Measurements from ENCODE around the gene GRM1. TPM values are rescaled to one million over a fixed set of nuclear protein-coding genes. Genes with fewer than 3 reads are reported as not detected.

GRM1 gene
- total RNA-seq, 1 donor from 2014 or later = not detected

DNA sequence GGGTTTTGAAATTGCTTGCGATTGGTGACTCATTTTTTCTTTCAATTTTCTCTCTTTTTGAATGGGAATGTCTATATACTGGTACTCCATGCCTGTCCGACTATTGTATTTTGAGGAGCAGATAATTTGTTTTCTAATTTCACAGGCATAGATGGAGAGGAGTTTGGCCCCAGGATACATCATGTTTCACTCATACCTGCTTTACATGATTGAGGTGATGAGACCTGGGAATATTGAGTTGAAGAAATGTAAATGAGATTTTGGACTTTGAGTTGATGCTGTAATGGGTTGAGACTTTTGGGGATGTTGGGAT, 261.7 kb downstream of the GRM1 start:
- intact Hi-C loops (cut with micrococcal nuclease) = no loop called here
- Mint-ChIP-seq H3K4me1 (no peaks in the 10 kb centered on the region), H3K4me3 (no peak overlapping the region), H3K9me3 (no peaks in the 10 kb centered on the region), H3K36me3 (ENCODE audit: low read depth) (no peaks in the 10 kb centered on the region), H3K27me3 (no peaks in the 10 kb centered on the region), H3K27ac (no peak overlapping the region)
- DNase-seq (no peak), ATAC-seq (ENCODE audit: low read depth) (no peak)
- TF ChIP-seq, protein P1, sequence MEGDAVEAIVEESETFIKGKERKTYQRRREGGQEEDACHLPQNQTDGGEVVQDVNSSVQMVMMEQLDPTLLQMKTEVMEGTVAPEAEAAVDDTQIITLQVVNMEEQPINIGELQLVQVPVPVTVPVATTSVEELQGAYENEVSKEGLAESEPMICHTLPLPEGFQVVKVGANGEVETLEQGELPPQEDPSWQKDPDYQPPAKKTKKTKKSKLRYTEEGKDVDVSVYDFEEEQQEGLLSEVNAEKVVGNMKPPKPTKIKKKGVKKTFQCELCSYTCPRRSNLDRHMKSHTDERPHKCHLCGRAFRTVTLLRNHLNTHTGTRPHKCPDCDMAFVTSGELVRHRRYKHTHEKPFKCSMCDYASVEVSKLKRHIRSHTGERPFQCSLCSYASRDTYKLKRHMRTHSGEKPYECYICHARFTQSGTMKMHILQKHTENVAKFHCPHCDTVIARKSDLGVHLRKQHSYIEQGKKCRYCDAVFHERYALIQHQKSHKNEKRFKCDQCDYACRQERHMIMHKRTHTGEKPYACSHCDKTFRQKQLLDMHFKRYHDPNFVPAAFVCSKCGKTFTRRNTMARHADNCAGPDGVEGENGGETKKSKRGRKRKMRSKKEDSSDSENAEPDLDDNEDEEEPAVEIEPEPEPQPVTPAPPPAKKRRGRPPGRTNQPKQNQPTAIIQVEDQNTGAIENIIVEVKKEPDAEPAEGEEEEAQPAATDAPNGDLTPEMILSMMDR (IDR thresholded peaks at IDR 0.05) = no peak
- CTCF ChIA-PET = no interaction called here
- POLR2A ChIA-PET = no interaction called here

DNA sequence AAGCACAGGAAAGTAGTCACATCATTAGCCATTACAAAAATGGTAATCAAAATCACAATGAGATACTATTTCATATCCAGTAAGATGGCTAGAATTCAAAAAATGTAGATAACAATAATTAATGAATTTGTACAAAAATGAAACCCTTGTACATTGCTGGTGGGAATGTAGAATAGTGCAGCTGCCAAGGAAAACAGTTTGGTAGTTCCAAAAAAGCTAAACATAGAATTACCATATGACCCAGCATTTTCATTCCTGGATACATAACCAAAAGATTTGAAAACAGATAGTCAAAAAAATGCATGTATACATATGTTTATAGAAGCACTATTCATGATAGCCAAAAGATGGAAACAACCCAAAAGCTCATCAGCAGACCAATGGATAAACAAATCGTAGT, 263.6 kb downstream of the GRM1 start:
- Mint-ChIP-seq H3K4me1 (no peaks in the 10 kb centered on the region), H3K4me3 (no peak overlapping the region), H3K27me3 (no peaks in the 10 kb centered on the region), H3K9me3 (no peaks in the 10 kb centered on the region), H3K27ac (no peak overlapping the region), H3K36me3 (ENCODE audit: low read depth) (no peaks in the 10 kb centered on the region)
- no peak for ATAC-seq (ENCODE audit: low read depth)
- CTCF ChIA-PET = no interaction called here
- POLR2A ChIA-PET = no interaction called here
- TF ChIP-seq, protein P1 (IDR thresholded peaks at IDR 0.05) = no peak
- no peak for DNase-seq
- intact Hi-C loops (cut with micrococcal nuclease) = no loop called here

DNA sequence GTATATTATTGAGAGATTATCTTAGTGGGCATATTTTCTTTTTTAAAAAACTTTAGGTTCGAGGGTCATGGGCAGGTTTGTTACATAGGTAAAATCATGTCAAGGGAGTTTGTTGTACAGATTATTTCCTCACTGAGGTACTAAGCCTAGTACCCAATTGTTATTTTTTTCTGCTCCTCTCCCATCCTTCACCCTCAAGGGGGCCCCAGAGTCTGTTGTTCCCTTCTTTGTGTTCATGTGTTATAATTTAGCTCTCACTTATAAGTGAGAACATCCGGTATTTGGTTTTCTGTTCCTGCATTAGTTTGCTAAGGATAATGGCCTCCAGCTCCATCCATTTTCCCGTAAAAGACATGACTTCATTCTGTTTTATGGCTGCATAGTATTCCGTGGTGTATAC, 266.8 kb downstream of the GRM1 start:
- no peak overlapping the region for H3K27ac Mint-ChIP-seq
- CTCF ChIA-PET = no interaction called here
- no peaks in the 10 kb centered on the region for H3K36me3 Mint-ChIP-seq (ENCODE audit: low read depth)
- no peak for DNase-seq
- TF ChIP-seq, protein P1 (IDR thresholded peaks at IDR 0.05) = no peak
- no peak for ATAC-seq (ENCODE audit: low read depth)
- H3K9me3 Mint-ChIP-seq = no peaks in the 10 kb centered on the region
- POLR2A ChIA-PET = no interaction called here
- intact Hi-C loops (cut with micrococcal nuclease) = no loop called here
- no peaks in the 10 kb centered on the region for H3K27me3 Mint-ChIP-seq
- H3K4me1 Mint-ChIP-seq = no peaks in the 10 kb centered on the region
- no peak overlapping the region for H3K4me3 Mint-ChIP-seq

DNA sequence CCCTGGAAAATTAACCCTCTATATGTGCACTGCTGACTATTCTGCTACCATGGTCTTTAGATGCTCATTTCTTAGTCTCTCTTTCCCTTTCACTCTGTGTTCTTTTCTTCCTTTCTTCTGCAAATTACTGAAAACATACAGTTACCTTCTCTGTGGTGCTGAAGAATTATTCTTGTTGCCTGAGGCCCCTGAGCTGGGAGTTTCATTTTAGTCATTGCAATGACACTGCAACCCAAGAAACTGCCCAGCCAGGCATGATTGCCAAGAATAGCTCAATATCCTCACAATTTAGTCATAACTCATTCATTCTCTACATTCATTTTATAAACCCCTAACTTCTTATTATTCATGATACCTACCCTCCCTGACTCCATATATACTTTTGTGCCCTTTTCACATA, 269.0 kb downstream of the GRM1 start:
- Mint-ChIP-seq H3K4me3 (no peak overlapping the region), H3K27me3 (no peaks in the 10 kb centered on the region), H3K4me1 (no peaks in the 10 kb centered on the region), H3K9me3 (no peaks in the 10 kb centered on the region), H3K27ac (no peak overlapping the region), H3K36me3 (ENCODE audit: low read depth) (no peaks in the 10 kb centered on the region)
- intact Hi-C loops (cut with micrococcal nuclease) = no loop called here
- TF ChIP-seq, protein P1 (IDR thresholded peaks at IDR 0.05) = no peak
- ChIA-PET POLR2A (no interaction called here), CTCF (no interaction called here)
- no peak for ATAC-seq (ENCODE audit: low read depth)
- no peak for DNase-seq

DNA sequence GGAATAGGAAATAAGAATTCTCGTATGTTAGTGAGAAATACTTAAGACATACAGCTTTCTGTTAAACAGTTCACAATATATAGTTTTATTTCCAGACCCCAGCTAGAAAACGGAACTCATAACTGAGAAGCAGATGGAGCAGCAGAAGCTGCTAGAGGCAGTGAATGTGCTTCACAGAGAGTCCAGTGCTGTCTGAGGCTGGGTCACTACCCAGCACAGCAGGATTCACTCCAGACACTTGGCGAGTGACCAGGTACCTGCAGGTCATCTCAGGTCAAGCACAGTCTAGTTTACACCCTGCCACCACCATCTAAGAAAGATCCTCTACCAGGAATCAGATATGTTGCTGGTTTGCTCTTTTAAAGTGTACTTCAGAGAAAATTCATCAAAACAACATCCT, 271.7 kb downstream of the GRM1 start:
- no peaks in the 10 kb centered on the region for H3K27me3 Mint-ChIP-seq
- TF ChIP-seq, protein P1 (IDR thresholded peaks at IDR 0.05) = no peak
- H3K4me1 Mint-ChIP-seq = no peaks in the 10 kb centered on the region
- DNase-seq (no peak), ATAC-seq (ENCODE audit: low read depth) (no peak)
- ChIA-PET POLR2A (no interaction called here), CTCF (no interaction called here)
- no peaks in the 10 kb centered on the region for H3K36me3 Mint-ChIP-seq (ENCODE audit: low read depth)
- H3K4me3 Mint-ChIP-seq = no peak overlapping the region
- H3K27ac Mint-ChIP-seq = no peak overlapping the region
- intact Hi-C loops (cut with micrococcal nuclease) = no loop called here
- H3K9me3 Mint-ChIP-seq = no peaks in the 10 kb centered on the region
